ENCODE measurements around the gene PPP2R3A.
"Not testable (repeated sequence)": the region's sequence is repeated elsewhere in the genome, so short reads cannot be mapped to it uniquely, and the experiment has no call there.

PPP2R3A gene

GRCh38 chr3:135929670-135930069 is 35.9 kb upstream of the PPP2R3A start:
- Histone ChIP-seq H3K4me1 (ENCODE audit: insufficient read depth, low read length) (no peaks in the 10 kb centered on the region), H3K4me3 (ENCODE audit: low read depth in 1 of 2, low read length in 2 of 2) (no peak overlapping the region), H2AFZ (ENCODE audit: low read depth, low read length) (no peak overlapping the region), H4K20me1 (ENCODE audit: insufficient read depth, low read length) (no peaks in the 10 kb centered on the region), H3K9ac (ENCODE audit: low read depth, low read length) (no peak overlapping the region), H3K9me3 (ENCODE audit: insufficient read depth, low read length, severe bottlenecking) (no peaks in the 10 kb centered on the region), H3K36me3 (ENCODE audit: insufficient read depth, low read length) (no peaks in the 10 kb centered on the region), H3K27ac (ENCODE audit: low read length) (no peak overlapping the region), H3K27me3 (ENCODE audit: insufficient read depth, low read length, poor library complexity) (peaks cover 4% of the 10 kb centered on the region), H3K4me2 (ENCODE audit: insufficient read depth, low read length) (no peak overlapping the region), H3K79me2 (ENCODE audit: insufficient read depth, low read length) (no peaks in the 10 kb centered on the region)
- ATAC-seq (ENCODE audit: insufficient read depth, low read depth) (no peak), DNase-seq (no peak)
- TF ChIP-seq CTCF (IDR thresholded peaks at IDR 0.05; ENCODE audit: borderline replicate concordance, extremely low read depth, low read length, poor library complexity, severe bottlenecking) = no peak
- TF ChIP-seq EZH2 (IDR thresholded peaks at IDR 0.05; ENCODE audit: borderline replicate concordance, low read depth, low read length, severe bottlenecking) = no peak

GRCh38 chr3:135930255-135930654 is 35.3 kb upstream of the PPP2R3A start:
- H3K36me3 ChIP-seq (ENCODE audit: insufficient read depth, low read length) = no peaks in the 10 kb centered on the region
- H2AFZ ChIP-seq (ENCODE audit: low read depth, low read length) = no peak overlapping the region
- no peak overlapping the region for H3K4me3 ChIP-seq (ENCODE audit: low read depth in 1 of 2, low read length in 2 of 2)
- ATAC-seq (ENCODE audit: insufficient read depth, low read depth) (no peak), DNase-seq (no peak)
- H3K9ac ChIP-seq (ENCODE audit: low read depth, low read length) = no peak overlapping the region
- TF ChIP-seq CTCF (IDR thresholded peaks at IDR 0.05; ENCODE audit: borderline replicate concordance, extremely low read depth, low read length, poor library complexity, severe bottlenecking) (no peak), EZH2 (IDR thresholded peaks at IDR 0.05; ENCODE audit: borderline replicate concordance, low read depth, low read length, severe bottlenecking) (no peak)
- no peak overlapping the region for H3K27ac ChIP-seq (ENCODE audit: low read length)
- no peaks in the 10 kb centered on the region for H3K9me3 ChIP-seq (ENCODE audit: insufficient read depth, low read length, severe bottlenecking)
- H4K20me1 ChIP-seq (ENCODE audit: insufficient read depth, low read length) = no peaks in the 10 kb centered on the region
- no peaks in the 10 kb centered on the region for H3K4me1 ChIP-seq (ENCODE audit: insufficient read depth, low read length)
- no peak overlapping the region for H3K4me2 ChIP-seq (ENCODE audit: insufficient read depth, low read length)
- peaks cover 4% of the 10 kb centered on the region for H3K27me3 ChIP-seq (ENCODE audit: insufficient read depth, low read length, poor library complexity)
- H3K79me2 ChIP-seq (ENCODE audit: insufficient read depth, low read length) = no peaks in the 10 kb centered on the region

- not testable (repeated sequence) for H3K4me1 ChIP-seq (ENCODE audit: insufficient read depth, low read length); H3K9me3 ChIP-seq (ENCODE audit: insufficient read depth, low read length, severe bottlenecking); H3K9ac ChIP-seq (ENCODE audit: low read depth, low read length); H2AFZ ChIP-seq (ENCODE audit: low read depth, low read length); H3K27me3 ChIP-seq (ENCODE audit: insufficient read depth, low read length, poor library complexity); H3K4me3 ChIP-seq (ENCODE audit: low read depth in 1 of 2, low read length in 2 of 2); H3K27ac ChIP-seq (ENCODE audit: low read length); H3K4me2 ChIP-seq (ENCODE audit: insufficient read depth, low read length); H3K79me2 ChIP-seq (ENCODE audit: insufficient read depth, low read length); H3K36me3 ChIP-seq (ENCODE audit: insufficient read depth, low read length); ATAC-seq (ENCODE audit: insufficient read depth, low read depth); DNase-seq; H4K20me1 ChIP-seq (ENCODE audit: insufficient read depth, low read length)
Observed at GRCh38 chr3:135935171-135935570, 30.4 kb upstream of the PPP2R3A start.

- not testable (repeated sequence) for H3K9me3 ChIP-seq (ENCODE audit: insufficient read depth, low read length, severe bottlenecking); H2AFZ ChIP-seq (ENCODE audit: low read depth, low read length); H3K4me3 ChIP-seq (ENCODE audit: low read depth in 1 of 2, low read length in 2 of 2); H3K4me1 ChIP-seq (ENCODE audit: insufficient read depth, low read length); DNase-seq; H3K27me3 ChIP-seq (ENCODE audit: insufficient read depth, low read length, poor library complexity); H4K20me1 ChIP-seq (ENCODE audit: insufficient read depth, low read length); ATAC-seq (ENCODE audit: insufficient read depth, low read depth); H3K36me3 ChIP-seq (ENCODE audit: insufficient read depth, low read length); H3K9ac ChIP-seq (ENCODE audit: low read depth, low read length); H3K79me2 ChIP-seq (ENCODE audit: insufficient read depth, low read length); H3K27ac ChIP-seq (ENCODE audit: low read length); H3K4me2 ChIP-seq (ENCODE audit: insufficient read depth, low read length)
Observed at GRCh38 chr3:135937766-135938165, 27.8 kb upstream of the PPP2R3A start.
